Activated T-cell treated with anti-CD3 and anti-CD28 coated beads, Interleukin-2, amount 50 U/mL, for 72 hours (primary cell): ENCODE data around the gene GRIK5. TPM values are rescaled to one million over a fixed set of nuclear protein-coding genes. Genes with fewer than 3 reads are reported as not detected.

Experiments
- ATAC-seq, 2 donors: fragments of 150-1000 bp; cut with Tn5 transposase; replicated peaks in 1 of 2; 2 replicates each; pipeline ENCODE4 v1.10.0; 2021; ENCODE audit warnings: moderate library complexity in 2 of 2, mild to moderate bottlenecking in 1 of 2
- DNase-seq, 2 donors: peaks; one replicate each; pipeline ENCODE4 v3.0.0; 2021 to 2022; ENCODE audit warnings: mixed read lengths in 1 of 2
- H3K27ac Mint-ChIP-seq: one replicate; pipeline ENCODE4 v1.8.0; 2022; ENCODE audit warnings: mild to moderate bottlenecking, moderate library complexity, mixed read lengths
- H3K27me3 Mint-ChIP-seq: one replicate; pipeline ENCODE4 v1.8.0; 2022; ENCODE audit warnings: low read depth, mixed read lengths
- H3K36me3 Mint-ChIP-seq, 2 donors: one replicate each; pipeline ENCODE4 v1.8.0; 2022; ENCODE audit warnings: mixed read lengths in 2 of 2, mild to moderate bottlenecking in 1 of 2; ENCODE audit not compliant: insufficient read depth in 2 of 2
- H3K4me1 Mint-ChIP-seq: one replicate; pipeline ENCODE4 v1.8.0; 2022; ENCODE audit warnings: low read depth, mixed read lengths
- H3K4me3 Mint-ChIP-seq, 2 donors: one replicate each; pipeline ENCODE4 v1.8.0; 2022; ENCODE audit warnings: mild to moderate bottlenecking in 2 of 2, mixed read lengths in 2 of 2, moderate library complexity in 2 of 2
- H3K9me3 Mint-ChIP-seq, 2 donors: one replicate each; pipeline ENCODE4 v1.8.0; 2022; ENCODE audit warnings: mixed read lengths in 2 of 2
- total RNA-seq, 2 donors: library from RNA; stranded (reverse); gene quantifications; one replicate each; pipeline ENCODE4 v1.2.3, GENCODE V29; 2022

GRIK5 gene
- total RNA-seq, 2 donors from 2014 or later, result 1.1 to 3.8 TPM

- Mint-ChIP-seq H3K4me1 (peaks cover 55% of the 10 kb centered on the region), H3K36me3 (peaks cover 5 to 12% of the 10 kb centered on the region in 2 donors), H3K27ac (no peak overlapping the region), H3K9me3 (no peaks in the 10 kb centered on the region), H3K4me3 (no peak overlapping the region), H3K27me3 (no peaks in the 10 kb centered on the region)
- ATAC-seq (no peak), DNase-seq (no peak)
Measured at GRCh38 chr19:42079276-42079669, 9.3 kb upstream of the GRIK5 start.

GRCh38 chr19:42078538-42079275 is 8.7 kb upstream of the GRIK5 start:
- Mint-ChIP-seq H3K27me3 (no peaks in the 10 kb centered on the region), H3K4me3 (peak overlapping the region; percentile 95 to 99), H3K36me3 (peaks cover 5 to 12% of the 10 kb centered on the region in 2 donors), H3K4me1 (peaks cover 55% of the 10 kb centered on the region), H3K9me3 (no peaks in the 10 kb centered on the region), H3K27ac (peak overlapping the region; percentile 84)
- ATAC-seq, result no peak
- no peak for DNase-seq

GRCh38 chr19:42078058-42078457 is 8.1 kb upstream of the GRIK5 start:
- Mint-ChIP-seq H3K36me3 (peaks cover 5 to 12% of the 10 kb centered on the region in 2 donors), H3K9me3 (no peaks in the 10 kb centered on the region), H3K27me3 (no peaks in the 10 kb centered on the region), H3K27ac (peak overlapping the region; percentile 84), H3K4me1 (peaks cover 55% of the 10 kb centered on the region), H3K4me3 (peak overlapping the region; percentile 95 to 99)
- ATAC-seq (no peak), DNase-seq (no peak)

- no peak for DNase-seq
- Mint-ChIP-seq H3K27me3 (no peaks in the 10 kb centered on the region), H3K4me1 (peaks cover 50% of the 10 kb centered on the region), H3K9me3 (no peaks in the 10 kb centered on the region), H3K36me3 (peaks cover 5 to 12% of the 10 kb centered on the region in 2 donors), H3K27ac (peak overlapping the region; percentile 84), H3K4me3 (peak overlapping the region; percentile 95 to 99)
- no peak for ATAC-seq
Measured at GRCh38 chr19:42076380-42076944, 6.5 kb upstream of the GRIK5 start.

GRCh38 chr19:42075616-42076379 is 5.8 kb upstream of the GRIK5 start, which contains the start of gene ZNF574:
TSS of gene ZNF574 (plus strand) at chr19:42076166. CDS start at chr19:42078607, 2,441 bp downstream.
- Mint-ChIP-seq H3K4me3 (peak within 1 kb of the TSS; percentile 95 to 99), H3K27ac (peak within 1 kb of the TSS; percentile 96), H3K4me1 (peaks cover 45% of the 10 kb centered on the region), H3K27me3 (no peaks in the 10 kb centered on the region), H3K9me3 (no peaks in the 10 kb centered on the region), H3K36me3 (peaks cover 5 to 12% of the 10 kb centered on the region in 2 donors)
- peak; percentile 96 for ATAC-seq
- peak; percentile 98 to 100 for DNase-seq

GRCh38 chr19:42075364-42075615 is 5.3 kb upstream of the GRIK5 start:
- H3K4me3 Mint-ChIP-seq, result peak overlapping the region; percentile 93 to 99
- ATAC-seq (no peak), DNase-seq (no peak)
- H3K9me3 Mint-ChIP-seq, result no peaks in the 10 kb centered on the region
- peaks cover 5% of the 10 kb centered on the region for H3K27me3 Mint-ChIP-seq
- H3K27ac Mint-ChIP-seq, result peak overlapping the region; percentile 96
- peaks cover 45% of the 10 kb centered on the region for H3K4me1 Mint-ChIP-seq
- H3K36me3 Mint-ChIP-seq, result peaks cover 5 to 12% of the 10 kb centered on the region in 2 donors

GRCh38 chr19:42074513-42075363 is 4.7 kb upstream of the GRIK5 start:
- peak overlapping the region; percentile 93 to 99 for H3K4me3 Mint-ChIP-seq
- DNase-seq (peak in 1 of 2 donors; percentile 28), ATAC-seq (no peak)
- peak overlapping the region; percentile 96 for H3K27ac Mint-ChIP-seq
- peaks cover 5 to 12% of the 10 kb centered on the region in 2 donors for H3K36me3 Mint-ChIP-seq
- H3K27me3 Mint-ChIP-seq, result peaks cover 8% of the 10 kb centered on the region
- H3K4me1 Mint-ChIP-seq, result peaks cover 43% of the 10 kb centered on the region
- no peaks in the 10 kb centered on the region for H3K9me3 Mint-ChIP-seq

- Mint-ChIP-seq H3K4me3 (no peak overlapping the region), H3K27me3 (peaks cover 8% of the 10 kb centered on the region), H3K27ac (no peak overlapping the region), H3K4me1 (peaks cover 14% of the 10 kb centered on the region), H3K36me3 (peaks cover 4 to 5% of the 10 kb centered on the region in 2 donors), H3K9me3 (no peaks in the 10 kb centered on the region)
- no peak for DNase-seq
- ATAC-seq, result no peak
Measured at GRCh38 chr19:42071247-42071646, 1.2 kb upstream of the GRIK5 start.

GRCh38 chr19:42068756-42069571 is 1.0 kb downstream of the GRIK5 start:
- no peak for ATAC-seq
- Mint-ChIP-seq H3K4me1 (no peaks in the 10 kb centered on the region), H3K9me3 (no peaks in the 10 kb centered on the region), H3K36me3 (no peaks in the 10 kb centered on the region), H3K4me3 (no peak overlapping the region), H3K27ac (no peak overlapping the region), H3K27me3 (peaks cover 8% of the 10 kb centered on the region)
- no peak for DNase-seq

- no peak overlapping the region for H3K27ac Mint-ChIP-seq
- H3K4me1 Mint-ChIP-seq, result no peaks in the 10 kb centered on the region
- no peak overlapping the region for H3K4me3 Mint-ChIP-seq
- H3K36me3 Mint-ChIP-seq, result no peaks in the 10 kb centered on the region
- H3K9me3 Mint-ChIP-seq, result no peaks in the 10 kb centered on the region
- ATAC-seq (no peak), DNase-seq (no peak)
- H3K27me3 Mint-ChIP-seq, result peaks cover 8% of the 10 kb centered on the region
Measured at GRCh38 chr19:42068361-42068755, 1.6 kb downstream of the GRIK5 start.

- ATAC-seq (no peak), DNase-seq (no peak)
- no peak overlapping the region for H3K27ac Mint-ChIP-seq
- peaks cover 8% of the 10 kb centered on the region for H3K27me3 Mint-ChIP-seq
- no peak overlapping the region for H3K4me3 Mint-ChIP-seq
- H3K9me3 Mint-ChIP-seq, result no peaks in the 10 kb centered on the region
- no peaks in the 10 kb centered on the region for H3K36me3 Mint-ChIP-seq
- H3K4me1 Mint-ChIP-seq, result no peaks in the 10 kb centered on the region
Measured at GRCh38 chr19:42067315-42067888, 2.6 kb downstream of the GRIK5 start.
